Muscle layer of duodenum (tissue), 2 donors: Measurements from ENCODE around the gene INTS14.
"Not testable (repeated sequence)": the region's sequence is repeated elsewhere in the genome, so short reads cannot be mapped to it uniquely, and the experiment has no call there.

Source experiments
- H3K27ac ChIP-seq: one replicate; pipeline ENCODE4 v1.7.0; 2013; ENCODE audit warnings: mild to moderate bottlenecking, low read length
- H3K27me3 ChIP-seq: one replicate; pipeline ENCODE4 v1.7.0; 2013; ENCODE audit warnings: low read depth, mild to moderate bottlenecking, control low read depth, low read length
- H3K36me3 ChIP-seq, 2 donors: one replicate each; pipeline ENCODE4 v1.7.0; 2013; ENCODE audit warnings: low read length in 2 of 2, control low read depth in 1 of 2, mild to moderate bottlenecking in 1 of 2; ENCODE audit not compliant: insufficient read depth in 2 of 2, control insufficient read depth in 1 of 2
- H3K4me1 ChIP-seq, 2 donors: one replicate each; pipeline ENCODE4 v1.7.0; 2013; ENCODE audit warnings: low read length in 2 of 2, mild to moderate bottlenecking in 2 of 2, control low read depth in 1 of 2, moderate library complexity in 1 of 2; ENCODE audit not compliant: insufficient read depth in 2 of 2, control insufficient read depth in 1 of 2
- H3K4me3 ChIP-seq, 2 donors: one replicate each; pipeline ENCODE4 v1.7.0; 2013; ENCODE audit warnings: low read length in 2 of 2, low read depth in 1 of 2, mild to moderate bottlenecking in 1 of 2
- H3K9me3 ChIP-seq, 2 donors: one replicate each; pipeline ENCODE4 v1.7.0; 2013; ENCODE audit warnings: low read length in 2 of 2, control low read depth in 1 of 2, mild to moderate bottlenecking in 1 of 2; ENCODE audit not compliant: control insufficient read depth in 1 of 2
- donor health status: healthy.

The INTS14 gene

DNA sequence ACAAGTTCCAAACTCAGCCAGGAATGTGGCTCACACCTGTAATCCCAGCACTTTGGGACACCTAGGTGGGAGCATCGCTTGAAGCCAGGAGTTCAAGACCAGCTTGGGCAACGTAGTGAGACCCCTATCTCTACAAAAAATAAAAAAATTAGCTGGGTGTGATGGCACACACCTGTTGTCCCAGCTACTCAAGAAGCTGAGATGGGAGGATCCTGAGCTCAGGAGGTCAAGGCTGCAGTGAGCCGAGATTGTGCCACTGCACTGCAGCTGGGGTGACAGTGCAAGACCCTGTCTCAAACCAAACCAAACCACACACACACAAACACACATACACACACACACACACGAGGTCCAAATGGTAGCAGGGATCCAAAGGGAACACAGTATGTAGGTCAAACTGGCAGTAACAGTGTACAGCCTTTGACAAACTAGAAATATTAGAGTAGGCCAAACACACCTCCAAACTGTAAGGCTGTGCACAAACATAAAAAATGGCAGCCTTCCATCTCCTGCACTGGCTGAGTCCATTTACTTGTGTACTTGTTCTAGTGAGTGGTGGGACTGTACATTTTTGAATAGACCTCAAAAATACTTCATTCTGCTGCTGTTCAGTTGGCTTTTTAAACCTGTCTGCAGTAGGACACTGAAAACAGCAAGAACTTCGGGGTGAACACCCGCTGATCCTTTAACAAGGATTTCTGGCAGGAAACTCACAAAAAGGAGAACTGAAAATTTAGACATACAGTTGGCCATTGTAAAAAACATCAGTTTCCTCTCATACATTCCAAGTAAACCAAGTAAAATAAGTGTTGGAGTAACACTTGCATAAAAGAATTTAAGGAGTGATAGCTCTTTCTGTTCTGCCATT lies 33.6 kb downstream of the INTS14 start:
- H3K36me3 ChIP-seq: peaks cover 34 to 43% of the 10 kb centered on the region in 2 donors
- H3K4me1 ChIP-seq: no peaks in the 10 kb centered on the region

DNA sequence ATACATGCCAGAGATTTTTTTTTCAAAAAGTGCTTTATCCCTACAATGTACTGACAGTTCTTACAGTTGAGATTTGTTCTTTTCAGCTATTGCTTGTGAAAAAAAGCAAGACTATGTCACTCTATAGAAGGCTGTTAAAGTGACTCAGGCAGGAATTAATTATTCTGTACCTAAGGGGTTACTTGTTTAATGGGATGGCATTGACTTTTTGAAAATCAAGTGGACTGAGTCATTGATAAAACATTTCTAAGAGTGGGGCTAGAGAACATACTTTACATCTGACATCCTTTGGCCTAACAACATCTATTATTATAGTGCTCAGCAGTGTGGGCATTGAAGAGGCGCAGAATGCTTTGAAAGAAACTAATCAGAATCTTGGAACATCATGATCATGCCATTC lies 34.3 kb downstream of the INTS14 start:
- Histone ChIP-seq H3K9me3 (no peaks in the 10 kb centered on the region), H3K4me1 (no peaks in the 10 kb centered on the region), H3K27ac (no peak overlapping the region), H3K4me3 (no peak overlapping the region), H3K27me3 (no peaks in the 10 kb centered on the region), H3K36me3 (peaks cover 34 to 43% of the 10 kb centered on the region in 2 donors)

More for the DNA sequence above, 33.6 kb downstream of the INTS14 start:
- Histone ChIP-seq H3K4me3 (no peak overlapping the region), H3K27ac (no peak overlapping the region), H3K9me3 (no peaks in the 10 kb centered on the region), H3K27me3 (no peaks in the 10 kb centered on the region)

DNA sequence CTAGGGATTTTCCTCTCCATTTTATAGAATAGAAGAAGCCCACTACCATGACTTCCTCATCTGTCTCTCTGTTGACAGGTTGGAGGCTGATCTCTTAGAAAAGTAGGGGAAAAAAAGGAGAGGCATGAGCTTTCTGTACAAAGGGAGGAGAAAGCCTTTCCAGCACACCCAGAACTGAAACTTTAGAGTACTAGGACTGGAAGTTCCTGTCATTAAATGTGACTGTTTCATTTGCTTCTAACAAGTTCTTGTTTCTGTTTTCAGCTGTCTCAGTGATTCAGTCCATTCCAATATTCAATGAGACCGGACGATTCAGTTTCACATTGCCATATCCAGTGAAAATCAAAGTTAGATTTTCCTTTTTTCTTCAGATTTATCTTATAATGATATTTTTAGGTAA lies 39.0 kb downstream of the INTS14 start:
- Histone ChIP-seq H3K27ac (no peak overlapping the region), H3K36me3 (peaks cover 14 to 47% of the 10 kb centered on the region in 2 donors), H3K4me3 (no peak overlapping the region), H3K27me3 (no peaks in the 10 kb centered on the region), H3K4me1 (no peaks in the 10 kb centered on the region), H3K9me3 (no peaks in the 10 kb centered on the region)

DNA sequence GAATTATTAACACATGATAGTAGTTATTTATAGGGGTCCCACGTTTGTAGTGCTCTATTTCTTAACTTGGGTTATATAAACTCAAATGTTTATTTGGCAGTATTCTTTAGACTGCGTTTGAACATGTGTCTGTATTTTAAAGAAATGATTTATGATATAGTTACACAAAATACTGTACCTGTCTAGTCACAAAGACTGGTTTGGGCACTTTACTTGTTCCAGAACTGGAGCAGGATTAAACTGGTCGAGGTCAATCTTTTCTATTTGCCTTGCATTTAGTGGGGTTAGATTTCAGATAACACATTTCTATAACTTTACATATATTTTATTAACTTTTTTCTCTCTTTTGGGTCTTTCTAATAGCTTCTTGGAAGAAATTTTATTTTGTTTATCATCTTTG lies 41.2 kb downstream of the INTS14 start:
- no peak overlapping the region for H3K27ac ChIP-seq
- no peaks in the 10 kb centered on the region for H3K27me3 ChIP-seq
- H3K9me3 ChIP-seq: no peaks in the 10 kb centered on the region
- no peaks in the 10 kb centered on the region for H3K4me1 ChIP-seq
- H3K36me3 ChIP-seq: peaks cover 14 to 64% of the 10 kb centered on the region in 2 donors
- H3K4me3 ChIP-seq: no peak overlapping the region

DNA sequence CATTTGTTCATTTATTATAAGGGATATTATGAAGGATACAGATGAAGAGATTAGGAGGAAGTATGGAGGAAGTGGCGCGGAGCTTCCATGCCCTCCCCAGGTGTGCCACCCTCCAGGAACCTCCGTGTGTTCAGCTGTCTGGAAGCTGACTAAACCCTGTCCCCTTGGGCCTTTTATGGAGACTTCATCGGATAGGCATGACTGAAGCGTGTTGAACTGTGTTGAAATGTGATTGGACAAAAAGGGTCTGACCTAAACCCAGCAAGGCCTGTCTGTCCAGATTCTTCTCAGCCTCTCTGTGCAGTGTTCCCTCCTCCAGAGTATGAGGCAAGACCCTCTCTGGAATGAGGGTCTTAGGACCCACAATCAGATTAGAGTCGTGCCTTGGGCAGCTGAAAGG lies 49.0 kb downstream of the INTS14 start:
- Histone ChIP-seq H3K27me3 (no peaks in the 10 kb centered on the region), H3K36me3 (peaks cover 25 to 58% of the 10 kb centered on the region in 2 donors), H3K4me1 (no peaks in the 10 kb centered on the region), H3K27ac (no peak overlapping the region), H3K4me3 (no peak overlapping the region), H3K9me3 (no peaks in the 10 kb centered on the region)

DNA sequence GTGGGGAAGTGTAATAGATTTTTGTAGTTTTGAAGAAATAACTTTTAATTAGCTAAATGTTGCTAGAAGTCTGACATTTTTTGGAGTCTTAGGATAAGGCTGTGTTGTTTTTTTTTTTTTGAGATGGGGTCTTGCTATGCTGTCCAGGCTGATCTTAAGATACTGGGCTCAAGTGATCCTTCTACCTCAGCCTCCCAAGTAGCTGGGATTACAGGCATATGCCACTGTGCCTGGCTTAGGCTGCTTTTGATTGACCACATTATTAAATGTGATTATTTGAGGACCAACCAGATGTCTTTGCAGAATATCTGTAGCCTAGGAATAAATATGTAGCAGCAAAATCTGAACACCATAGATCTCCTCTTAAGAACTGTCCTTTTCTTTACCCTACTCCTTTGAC lies 51.0 kb downstream of the INTS14 start:
- Histone ChIP-seq H3K9me3 (no peaks in the 10 kb centered on the region), H3K36me3 (peaks cover 34 to 60% of the 10 kb centered on the region in 2 donors), H3K4me3 (no peak overlapping the region), H3K27ac (no peak overlapping the region), H3K4me1 (no peaks in the 10 kb centered on the region), H3K27me3 (no peaks in the 10 kb centered on the region)

DNA sequence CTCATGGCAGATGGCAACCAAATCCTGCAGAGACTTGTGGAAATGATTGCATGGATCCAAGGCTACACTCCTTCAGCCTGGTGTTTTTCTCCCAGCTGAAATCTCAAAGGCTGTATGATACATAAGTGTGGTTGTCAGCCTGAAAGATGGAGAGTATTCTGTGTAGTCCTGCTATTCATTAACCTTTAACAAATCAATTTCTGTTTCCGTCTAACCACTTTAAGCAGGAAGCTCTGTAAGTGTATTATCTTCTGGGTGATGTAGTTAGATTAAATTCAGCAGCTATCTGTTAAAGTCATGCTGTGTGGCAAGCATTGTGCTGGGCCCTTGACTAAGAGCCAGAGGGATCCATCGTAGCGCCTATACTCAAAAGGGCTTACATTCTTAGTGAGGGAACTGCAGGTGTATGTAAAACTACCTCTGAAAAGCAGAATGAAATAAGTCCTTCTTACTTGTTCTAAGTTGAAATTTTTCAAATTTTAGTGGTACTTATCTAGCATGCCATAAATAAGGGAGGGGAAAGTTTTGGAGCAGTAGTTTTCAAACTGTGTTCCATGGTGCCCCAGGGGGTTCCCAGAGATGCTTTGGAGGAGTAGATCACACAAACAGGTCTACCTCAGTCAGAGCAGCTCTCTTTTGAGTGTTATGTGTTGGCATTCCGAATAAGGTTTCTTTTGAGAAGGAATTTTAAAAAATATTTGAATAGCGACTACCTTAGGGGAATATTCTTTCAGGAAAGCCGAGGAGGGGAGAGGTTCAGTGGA lies 51.8 kb downstream of the INTS14 start:
- Histone ChIP-seq H3K27me3 (no peaks in the 10 kb centered on the region), H3K4me1 (no peaks in the 10 kb centered on the region), H3K27ac (no peak overlapping the region), H3K4me3 (no peak overlapping the region), H3K9me3 (no peaks in the 10 kb centered on the region), H3K36me3 (peaks cover 38 to 55% of the 10 kb centered on the region in 2 donors)

DNA sequence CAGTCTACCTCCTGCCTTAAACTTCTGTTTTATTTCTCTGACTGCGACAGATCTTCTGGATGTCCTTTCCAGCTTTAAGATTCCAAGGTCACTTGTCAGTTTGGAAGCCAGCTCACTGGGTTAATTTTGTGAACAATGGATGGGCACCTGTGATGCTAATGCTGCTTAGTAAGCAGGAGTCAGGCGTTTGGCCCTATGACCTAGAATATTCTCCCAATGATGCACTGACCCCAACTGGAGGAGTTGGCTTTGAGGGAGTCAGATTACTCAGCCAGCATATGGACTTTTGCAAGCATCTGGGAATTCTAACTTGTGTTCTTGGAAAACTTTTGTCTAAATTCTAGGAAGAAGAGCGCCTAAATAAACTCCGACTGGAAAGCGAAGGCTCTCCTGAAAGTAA lies 52.6 kb downstream of the INTS14 start:
- Histone ChIP-seq H3K4me3 (no peak overlapping the region), H3K27ac (no peak overlapping the region), H3K4me1 (no peaks in the 10 kb centered on the region), H3K27me3 (no peaks in the 10 kb centered on the region), H3K36me3 (peaks cover 38 to 50% of the 10 kb centered on the region in 2 donors), H3K9me3 (no peaks in the 10 kb centered on the region)

DNA sequence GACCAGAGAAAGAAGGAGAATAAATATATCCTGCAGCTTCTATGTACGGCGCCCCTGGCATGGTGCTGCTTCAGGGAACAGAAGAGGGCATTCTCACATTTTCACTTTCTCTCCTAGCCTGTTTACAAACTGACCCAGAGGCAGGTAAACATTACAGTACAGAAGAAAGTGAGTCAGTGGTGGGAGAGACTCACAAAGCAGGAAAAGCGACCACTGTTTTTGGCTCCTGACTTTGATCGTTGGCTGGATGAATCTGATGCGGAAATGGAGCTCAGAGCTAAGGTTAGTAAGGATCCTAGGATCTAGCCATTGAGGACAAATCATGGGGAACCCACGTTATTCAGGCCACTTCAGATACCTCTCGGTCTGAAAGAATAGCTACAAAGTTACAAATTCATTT lies 54.3 kb downstream of the INTS14 start:
- no peaks in the 10 kb centered on the region for H3K27me3 ChIP-seq
- H3K4me1 ChIP-seq: no peaks in the 10 kb centered on the region
- H3K9me3 ChIP-seq: no peaks in the 10 kb centered on the region
- H3K36me3 ChIP-seq: peaks cover 32 to 33% of the 10 kb centered on the region in 2 donors
- no peak overlapping the region for H3K4me3 ChIP-seq
- H3K27ac ChIP-seq: no peak overlapping the region

DNA sequence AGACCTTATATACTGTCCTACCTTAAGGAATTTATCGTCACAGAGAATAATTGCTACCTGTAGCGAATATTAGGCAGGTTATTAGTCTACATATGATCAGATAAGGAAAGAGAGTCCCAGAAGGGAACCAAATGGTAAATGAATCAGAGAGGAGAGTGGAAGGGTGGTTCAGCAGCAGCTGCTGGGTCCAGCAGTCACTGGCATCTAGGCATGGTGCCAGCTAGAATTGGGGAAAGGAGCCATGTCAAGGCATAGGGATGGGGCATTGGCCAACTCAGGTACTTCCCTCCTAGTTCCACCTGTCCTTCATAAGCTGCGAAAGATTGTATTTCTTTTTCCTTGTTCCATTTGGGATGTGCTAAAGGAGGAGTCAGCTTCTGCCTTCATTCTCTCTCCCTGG lies 57.2 kb downstream of the INTS14 start:
- H3K9me3 ChIP-seq: no peaks in the 10 kb centered on the region
- peaks cover 26 to 28% of the 10 kb centered on the region in 2 donors for H3K36me3 ChIP-seq
- H3K27ac ChIP-seq: no peak overlapping the region
- no peaks in the 10 kb centered on the region for H3K4me1 ChIP-seq
- no peak overlapping the region for H3K4me3 ChIP-seq
- H3K27me3 ChIP-seq: no peaks in the 10 kb centered on the region

DNA sequence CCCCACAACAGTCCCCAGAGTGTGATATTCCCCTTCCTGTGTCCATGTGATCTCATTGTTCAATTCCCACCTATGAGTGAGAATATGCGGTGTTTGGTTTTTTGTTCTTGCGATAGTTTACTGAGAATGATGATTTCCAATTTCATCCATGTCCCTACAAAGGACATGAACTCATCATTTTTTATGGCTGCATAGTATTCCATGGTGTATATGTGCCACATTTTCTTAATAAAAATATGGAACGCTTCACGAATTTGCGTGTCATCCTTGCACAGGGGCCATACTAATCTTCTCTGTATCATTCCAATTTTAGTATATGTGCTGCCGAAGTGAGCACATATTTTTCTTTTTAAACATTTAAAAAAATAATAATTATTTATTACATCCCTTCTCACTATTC lies 58.1 kb downstream of the INTS14 start:
- H3K27ac ChIP-seq, H3K9me3 ChIP-seq, H3K4me1 ChIP-seq: not testable (repeated sequence)

More for the DNA sequence above, 58.1 kb downstream of the INTS14 start:
- H3K27me3 ChIP-seq, H3K4me3 ChIP-seq: not testable (repeated sequence)
- peaks cover 19 to 22% of the 10 kb centered on the region in 2 donors for H3K36me3 ChIP-seq
